Mesothelial cell of epicardium (in vitro differentiated cells): ENCODE data around the gene C2orf78. TPM values are rescaled to one million over a fixed set of nuclear protein-coding genes. Genes with fewer than 3 reads are reported as not detected.

Experiments used
- DNase-seq, 2 experiments: peaks; one replicate each; pipeline ENCODE4 v3.0.0; 2021; ENCODE audit warnings: low spot score in 2 of 2; ENCODE audit not compliant: unreplicated experiment in 2 of 2
- H3K27ac Mint-ChIP-seq: 2 replicates; pipeline ENCODE4 v1.8.0; 2021; ENCODE audit warnings: mixed read lengths
- H3K27me3 Mint-ChIP-seq: 2 replicates; pipeline ENCODE4 v1.8.0; 2021; ENCODE audit warnings: low read depth, mixed read lengths
- H3K36me3 Mint-ChIP-seq: 2 replicates; pipeline ENCODE4 v1.8.0; 2021; ENCODE audit warnings: mixed read lengths
- H3K4me1 Mint-ChIP-seq: 2 replicates; pipeline ENCODE4 v1.8.0; 2021; ENCODE audit warnings: mixed read lengths
- H3K4me3 Mint-ChIP-seq: 2 replicates; pipeline ENCODE4 v1.8.0; 2021; ENCODE audit warnings: mild to moderate bottlenecking, moderate library complexity, mixed read lengths
- H3K9me3 Mint-ChIP-seq: 2 replicates; pipeline ENCODE4 v1.8.0; 2021; ENCODE audit warnings: mixed read lengths
- CTCF ChIP-seq: fragments of 200-600 bp; sonication (generic); IDR thresholded peaks from one replicate; pipeline ENCODE4 v1.5.0; 2021; ENCODE audit warnings: antibody characterized with exemption; ENCODE audit not compliant: unreplicated experiment
- total RNA-seq: library from RNA; stranded (reverse); gene quantifications from 3 replicates; pipeline ENCODE4 v1.2.1, GENCODE V29; 2021

The C2orf78 gene
- total RNA-seq, 1 donor from 2014 or later = not detected

GRCh38 chr2:73762571-73762970, 21.4 kb upstream of the C2orf78 start:
- no peak overlapping the region for H3K27ac Mint-ChIP-seq
- TF ChIP-seq CTCF = no peak
- no peak for DNase-seq
- peaks cover 45% of the 10 kb centered on the region for H3K36me3 Mint-ChIP-seq
- peaks cover 4% of the 10 kb centered on the region for H3K4me1 Mint-ChIP-seq
- H3K4me3 Mint-ChIP-seq = no peak overlapping the region
- H3K9me3 Mint-ChIP-seq = no peaks in the 10 kb centered on the region
- H3K27me3 Mint-ChIP-seq = no peaks in the 10 kb centered on the region

GRCh38 chr2:73764945-73765344, 19.0 kb upstream of the C2orf78 start:
- Mint-ChIP-seq H3K4me1 (no peaks in the 10 kb centered on the region), H3K27me3 (no peaks in the 10 kb centered on the region), H3K27ac (no peak overlapping the region), H3K9me3 (no peaks in the 10 kb centered on the region), H3K36me3 (peaks cover 53% of the 10 kb centered on the region), H3K4me3 (no peak overlapping the region)
- no peak for TF ChIP-seq CTCF
- no peak for DNase-seq

- no peak overlapping the region for H3K27ac Mint-ChIP-seq
- no peaks in the 10 kb centered on the region for H3K9me3 Mint-ChIP-seq
- no peaks in the 10 kb centered on the region for H3K4me1 Mint-ChIP-seq
- TF ChIP-seq CTCF = no peak
- no peak overlapping the region for H3K4me3 Mint-ChIP-seq
- peaks cover 54% of the 10 kb centered on the region for H3K36me3 Mint-ChIP-seq
- H3K27me3 Mint-ChIP-seq = no peaks in the 10 kb centered on the region
- DNase-seq = no peak
Measured at GRCh38 chr2:73766349-73766748, 17.6 kb upstream of the C2orf78 start.

GRCh38 chr2:73766994-73767393, 17.0 kb upstream of the C2orf78 start:
- H3K27me3 Mint-ChIP-seq = no peaks in the 10 kb centered on the region
- no peaks in the 10 kb centered on the region for H3K9me3 Mint-ChIP-seq
- no peak for DNase-seq
- no peak overlapping the region for H3K4me3 Mint-ChIP-seq
- peaks cover 50% of the 10 kb centered on the region for H3K36me3 Mint-ChIP-seq
- H3K27ac Mint-ChIP-seq = no peak overlapping the region
- H3K4me1 Mint-ChIP-seq = no peaks in the 10 kb centered on the region
- TF ChIP-seq CTCF = no peak

GRCh38 chr2:73770725-73771124, 13.3 kb upstream of the C2orf78 start:
- peaks cover 57% of the 10 kb centered on the region for H3K36me3 Mint-ChIP-seq
- no peak overlapping the region for H3K27ac Mint-ChIP-seq
- no peaks in the 10 kb centered on the region for H3K27me3 Mint-ChIP-seq
- DNase-seq = no peak
- TF ChIP-seq CTCF = no peak
- H3K4me3 Mint-ChIP-seq = no peak overlapping the region
- no peaks in the 10 kb centered on the region for H3K4me1 Mint-ChIP-seq
- H3K9me3 Mint-ChIP-seq = no peaks in the 10 kb centered on the region

- Mint-ChIP-seq H3K27ac (no peak overlapping the region), H3K36me3 (peaks cover 52% of the 10 kb centered on the region)
Measured at GRCh38 chr2:73772819-73773218, 11.2 kb upstream of the C2orf78 start.

More at GRCh38 chr2:73772819-73773218, 11.2 kb upstream of the C2orf78 start:
- TF ChIP-seq CTCF = no peak
- DNase-seq = no peak
- no peaks in the 10 kb centered on the region for H3K27me3 Mint-ChIP-seq
- peaks cover 2% of the 10 kb centered on the region for H3K4me1 Mint-ChIP-seq
- no peak overlapping the region for H3K4me3 Mint-ChIP-seq
- no peaks in the 10 kb centered on the region for H3K9me3 Mint-ChIP-seq
